Peyer's patch (tissue), 4 donors: ENCODE measurements around the gene SHMT2.

Experiments used
- POLR2A ChIP-seq, 2 donors: fragments of 450-650 bp; IDR thresholded peaks; one replicate each; pipeline ENCODE4 v1.5.1; 2017; ENCODE audit warnings: antibody characterized with exemption in 2 of 2, mild to moderate bottlenecking in 2 of 2, moderate library complexity in 2 of 2
- TF ChIP-seq, protein P1 (sequence below), 6 experiments: fragments of 450-650 bp in 4 of 6; fragments of 200-600 bp in 2 of 6; sonication (generic) in 1 of 6; IDR thresholded peaks; one replicate each; pipeline ENCODE4 v1.5.1; 2017 to 2019; ENCODE audit warnings: antibody characterized with exemption in 6 of 6, mild to moderate bottlenecking in 3 of 6, moderate library complexity in 1 of 6

DNA sequence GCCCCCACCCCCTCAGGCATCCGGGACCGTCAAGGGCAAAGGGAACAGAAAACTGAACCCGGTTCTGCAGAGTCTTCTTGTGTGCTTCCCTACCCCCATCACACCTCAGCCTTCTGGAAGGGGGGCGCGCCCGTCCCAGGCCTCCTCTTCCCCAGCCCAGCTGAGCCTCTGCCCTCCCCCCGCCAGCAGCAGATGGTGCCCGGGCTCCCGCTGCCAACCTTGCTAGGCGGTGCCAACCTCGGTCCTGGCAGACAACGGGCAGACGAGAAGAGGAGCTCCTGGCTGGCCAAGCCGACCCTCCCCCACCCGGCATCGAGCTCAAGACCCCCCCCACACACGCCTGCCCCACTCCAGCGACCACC is 12.8 kb downstream of the SHMT2 start:
- TF ChIP-seq, protein P1, sequence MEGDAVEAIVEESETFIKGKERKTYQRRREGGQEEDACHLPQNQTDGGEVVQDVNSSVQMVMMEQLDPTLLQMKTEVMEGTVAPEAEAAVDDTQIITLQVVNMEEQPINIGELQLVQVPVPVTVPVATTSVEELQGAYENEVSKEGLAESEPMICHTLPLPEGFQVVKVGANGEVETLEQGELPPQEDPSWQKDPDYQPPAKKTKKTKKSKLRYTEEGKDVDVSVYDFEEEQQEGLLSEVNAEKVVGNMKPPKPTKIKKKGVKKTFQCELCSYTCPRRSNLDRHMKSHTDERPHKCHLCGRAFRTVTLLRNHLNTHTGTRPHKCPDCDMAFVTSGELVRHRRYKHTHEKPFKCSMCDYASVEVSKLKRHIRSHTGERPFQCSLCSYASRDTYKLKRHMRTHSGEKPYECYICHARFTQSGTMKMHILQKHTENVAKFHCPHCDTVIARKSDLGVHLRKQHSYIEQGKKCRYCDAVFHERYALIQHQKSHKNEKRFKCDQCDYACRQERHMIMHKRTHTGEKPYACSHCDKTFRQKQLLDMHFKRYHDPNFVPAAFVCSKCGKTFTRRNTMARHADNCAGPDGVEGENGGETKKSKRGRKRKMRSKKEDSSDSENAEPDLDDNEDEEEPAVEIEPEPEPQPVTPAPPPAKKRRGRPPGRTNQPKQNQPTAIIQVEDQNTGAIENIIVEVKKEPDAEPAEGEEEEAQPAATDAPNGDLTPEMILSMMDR (IDR thresholded peaks at IDR 0.05): no peak
- no peak for TF ChIP-seq POLR2A (IDR thresholded peaks at IDR 0.05)
